Natural killer cell (primary cell): ENCODE results near the gene ARID3B. TPM values are rescaled to one million over a fixed set of nuclear protein-coding genes. Genes with fewer than 3 reads are reported as not detected.

Experiments used
- ATAC-seq, 3 donors: fragments of 150-1000 bp in 2 of 3; fragments of 200-7000 bp in 1 of 3; cut with Tn5 transposase; 1 replicate in 1 of 3; 2 replicates in 2 of 3; pipeline ENCODE4 v1.10.0; 2021; ENCODE audit warnings: mild to moderate bottlenecking in 2 of 3, moderate library complexity in 2 of 3
- DNase-seq, 2 donors: peaks; one replicate each; pipeline versions ENCODE4 v3.0.0 to v3.0.0-alpha.2; 2013 to 2021; ENCODE audit warnings: mixed read lengths in 1 of 2
- H3K27ac ChIP-seq: one replicate; pipeline ENCODE4 v1.5.1; 2013; ENCODE audit warnings: mild to moderate bottlenecking, low read length
- H3K27me3 ChIP-seq: one replicate; pipeline ENCODE4 v1.6.1; 2013; ENCODE audit warnings: low read length; ENCODE audit not compliant: control insufficient read depth, insufficient read depth
- H3K36me3 ChIP-seq: one replicate; pipeline ENCODE4 v1.6.1; 2013; ENCODE audit warnings: low read length; ENCODE audit not compliant: control insufficient read depth, insufficient read depth
- H3K4me1 ChIP-seq: one replicate; pipeline ENCODE4 v1.6.1; 2013; ENCODE audit warnings: low read length; ENCODE audit not compliant: control insufficient read depth, insufficient read depth
- H3K4me3 ChIP-seq: one replicate; pipeline ENCODE4 v1.5.1; 2013; ENCODE audit warnings: low read length
- H3K9me3 ChIP-seq: one replicate; pipeline ENCODE4 v1.6.1; 2013; ENCODE audit warnings: low read length; ENCODE audit not compliant: control insufficient read depth, insufficient read depth
- H3K27ac Mint-ChIP-seq, 2 donors: one replicate each; pipeline ENCODE4 v1.8.0; 2022; ENCODE audit warnings: mild to moderate bottlenecking in 2 of 2, mixed read lengths in 2 of 2, moderate library complexity in 1 of 2
- H3K27me3 Mint-ChIP-seq, 2 donors: one replicate each; pipeline ENCODE4 v1.8.0; 2022; ENCODE audit warnings: low read depth in 2 of 2, mixed read lengths in 2 of 2
- H3K36me3 Mint-ChIP-seq: one replicate; pipeline ENCODE4 v1.8.0; 2022; ENCODE audit warnings: mixed read lengths
- H3K4me1 Mint-ChIP-seq, 2 donors: one replicate each; pipeline ENCODE4 v1.8.0; 2022; ENCODE audit warnings: mixed read lengths in 2 of 2
- H3K4me3 Mint-ChIP-seq: one replicate; pipeline ENCODE4 v1.8.0; 2022; ENCODE audit warnings: mild to moderate bottlenecking, moderate library complexity, mixed read lengths
- H3K9me3 Mint-ChIP-seq, 2 donors: one replicate each; pipeline ENCODE4 v1.8.0; 2022; ENCODE audit warnings: mixed read lengths in 2 of 2
- CTCF ChIP-seq: fragments of 200-600 bp; IDR thresholded peaks from one replicate; pipeline ENCODE4 v1.8.0; 2022; ENCODE audit warnings: antibody characterized with exemption
- WGBS: methylation state at CpG from one replicate; pipeline ENCODE4 v1.1.7; 2013; ENCODE audit warnings: missing lambda C conversion rate; ENCODE audit not compliant: insufficient coverage; 5-methylcytosine and 5-hydroxymethylcytosine counted together
- intact Hi-C: fragments of 100-400 bp; cut with micrococcal nuclease; formaldehyde crosslinking; loops from one replicate; pipeline ENCODE4 v1.14.2; 2022
- total RNA-seq, 4 donors: library from RNA; stranded (reverse); fragments of 120-200 nt in 1 of 4; gene quantifications; one replicate each; pipeline versions ENCODE4 v1.2.3 to v1.2.4, GENCODE V29; 2013 to 2022

The ARID3B gene
- total RNA-seq, 3 donors from 2014 or later (not counting 1 experiment from before 2014, with no cell fraction given), result 56.4 to 59.2 (median 58.3) TPM

GRCh38 chr15:74619916-74620635 is 79.1 kb downstream of the ARID3B start:
- H3K4me3 Mint-ChIP-seq, result no peak overlapping the region
- H3K9me3 Mint-ChIP-seq, result no peaks in the 10 kb centered on the region
- ATAC-seq (no peak), DNase-seq (no peak)
- intact Hi-C loops, result loop anchor here (10.0 kb wide), 1 partner anchor 835 kb away; the partner anchor contains the start of gene SIN3A
- peaks cover 64% of the 10 kb centered on the region for H3K36me3 ChIP-seq
- peaks cover 41% of the 10 kb centered on the region for H3K4me1 ChIP-seq
- no peaks in the 10 kb centered on the region for H3K27me3 Mint-ChIP-seq
- H3K27ac Mint-ChIP-seq, result peak overlapping the region in 1 of 2 donors; percentile 81
- H3K4me1 Mint-ChIP-seq, result peaks cover 48 to 62% of the 10 kb centered on the region in 2 donors
- H3K9me3 ChIP-seq, result no peaks in the 10 kb centered on the region
- no peak overlapping the region for H3K4me3 ChIP-seq
- WGBS, result 95% methylated on average over 27 of the region's 27 CpGs
- H3K27ac ChIP-seq, result no peak overlapping the region
- TF ChIP-seq CTCF, result no peak
- H3K27me3 ChIP-seq, result no peaks in the 10 kb centered on the region
- no peaks in the 10 kb centered on the region for H3K36me3 Mint-ChIP-seq

GRCh38 chr15:74620636-74621545 is 79.9 kb downstream of the ARID3B start:
- no peak overlapping the region for H3K27ac ChIP-seq

DNA sequence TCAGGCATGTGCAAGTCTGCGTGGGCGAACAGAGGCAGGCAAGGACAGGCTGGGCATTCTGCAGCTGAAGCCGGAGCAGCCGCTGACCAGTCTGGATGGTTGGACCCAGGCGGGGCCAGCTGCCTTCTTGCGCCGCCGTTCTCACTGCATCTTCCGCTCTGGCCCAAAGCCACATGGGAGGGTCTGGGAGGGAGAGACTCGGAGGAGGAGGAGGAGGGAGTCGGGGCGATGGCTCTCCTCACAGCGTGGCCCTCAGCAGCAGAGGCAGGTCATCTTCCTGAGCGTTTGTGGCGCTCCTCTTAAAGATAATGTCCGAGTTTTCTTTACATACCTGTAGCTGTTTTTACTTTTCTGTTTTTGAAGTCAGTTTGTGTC is 80.5 kb downstream of the ARID3B start:
- no peaks in the 10 kb centered on the region for H3K27me3 Mint-ChIP-seq
- H3K4me1 Mint-ChIP-seq, result peaks cover 46 to 58% of the 10 kb centered on the region in 2 donors

More at GRCh38 chr15:74620636-74621545, 79.9 kb downstream of the ARID3B start:
- H3K9me3 ChIP-seq, result no peaks in the 10 kb centered on the region
- no peaks in the 10 kb centered on the region for H3K27me3 ChIP-seq
- intact Hi-C loops, result no loop called here
- H3K4me3 ChIP-seq, result no peak overlapping the region
- Mint-ChIP-seq H3K27me3 (no peaks in the 10 kb centered on the region), H3K9me3 (no peaks in the 10 kb centered on the region), H3K4me3 (peak overlapping the region; percentile 13), H3K4me1 (peaks cover 48 to 62% of the 10 kb centered on the region in 2 donors), H3K36me3 (no peaks in the 10 kb centered on the region), H3K27ac (peak overlapping the region; percentile 59 to 81)
- H3K36me3 ChIP-seq, result peaks cover 72% of the 10 kb centered on the region
- ATAC-seq (peak; percentile 86 to 91 (median 89)), DNase-seq (peak; percentile 58 to 88)
- peak; percentile 83 for TF ChIP-seq CTCF
- 63% methylated on average over 20 of the region's 23 CpGs for WGBS
- peaks cover 46% of the 10 kb centered on the region for H3K4me1 ChIP-seq

More for the DNA sequence above, 80.5 kb downstream of the ARID3B start:
- H3K4me3 Mint-ChIP-seq, result no peak overlapping the region
- no peaks in the 10 kb centered on the region for H3K9me3 Mint-ChIP-seq
- DNase-seq (no peak), ATAC-seq (no peak)
- TF ChIP-seq CTCF, result no peak
- no peaks in the 10 kb centered on the region for H3K36me3 Mint-ChIP-seq
- H3K4me3 ChIP-seq, result no peak overlapping the region
- peaks cover 79% of the 10 kb centered on the region for H3K36me3 ChIP-seq
- 98% methylated on average over 16 of the region's 16 CpGs for WGBS
- H3K9me3 ChIP-seq, result no peaks in the 10 kb centered on the region
- no peak overlapping the region for H3K27ac ChIP-seq
- intact Hi-C loops, result no loop called here
- H3K27me3 ChIP-seq, result no peaks in the 10 kb centered on the region
- peak overlapping the region; percentile 59 to 81 for H3K27ac Mint-ChIP-seq
- peaks cover 48% of the 10 kb centered on the region for H3K4me1 ChIP-seq
